Measurements from ENCODE around the gene CDH13.

The CDH13 gene

GRCh38 chr16:82957212-82957611, 330.4 kb downstream of the CDH13 start:
- TF ChIP-seq ZFX (IDR thresholded peaks at IDR 0.05) (no peak), CTCF (conservative IDR thresholded peaks at IDR 0.05) (no peak)

GRCh38 chr16:82960918-82961317, 334.1 kb downstream of the CDH13 start:
- no peak overlapping the region for H3K27ac ChIP-seq
- TF ChIP-seq ZFX (IDR thresholded peaks at IDR 0.05) (no peak), CTCF (conservative IDR thresholded peaks at IDR 0.05) (no peak)

More at GRCh38 chr16:82957212-82957611, 330.4 kb downstream of the CDH13 start:
- H3K27ac ChIP-seq: no peak overlapping the region

- TF ChIP-seq CTCF (conservative IDR thresholded peaks at IDR 0.05) (no peak), ZFX (IDR thresholded peaks at IDR 0.05) (no peak)
- H3K27ac ChIP-seq: no peak overlapping the region
Observed at GRCh38 chr16:82963653-82964052, 336.9 kb downstream of the CDH13 start.

- TF ChIP-seq CTCF (conservative IDR thresholded peaks at IDR 0.05) (no peak), ZFX (IDR thresholded peaks at IDR 0.05) (no peak)
- no peak overlapping the region for H3K27ac ChIP-seq
Observed at GRCh38 chr16:82965808-82966207, 339.0 kb downstream of the CDH13 start.

- TF ChIP-seq ZFX (IDR thresholded peaks at IDR 0.05) (no peak), CTCF (conservative IDR thresholded peaks at IDR 0.05) (no peak)
- H3K27ac ChIP-seq: no peak overlapping the region
Observed at GRCh38 chr16:82967424-82967823, 340.7 kb downstream of the CDH13 start.

- no peak overlapping the region for H3K27ac ChIP-seq
- TF ChIP-seq CTCF (conservative IDR thresholded peaks at IDR 0.05): no peak
- no peak for TF ChIP-seq ZFX (IDR thresholded peaks at IDR 0.05)
Observed at GRCh38 chr16:82971126-82971525, 344.4 kb downstream of the CDH13 start.

GRCh38 chr16:82972331-82972919, 345.7 kb downstream of the CDH13 start:
- TF ChIP-seq CTCF (conservative IDR thresholded peaks at IDR 0.05): no peak
- TF ChIP-seq ZFX (IDR thresholded peaks at IDR 0.05): no peak
- no peak overlapping the region for H3K27ac ChIP-seq
